Ovary (tissue), 9 donors: ENCODE results near the gene ANKS1B. TPM values are rescaled to one million over a fixed set of nuclear protein-coding genes. Genes with fewer than 3 reads are reported as not detected.

Source experiments
- DNase-seq, 5 donors: peaks; one replicate each; pipeline ENCODE4 v3.0.0-alpha.2; 2019 to 2020
- H3K27ac ChIP-seq, 2 donors: fragments of 200-600 bp; one replicate each; pipeline versions ENCODE4 v1.5.1 to v1.8.0; 2019 to 2022
- H3K27me3 ChIP-seq: fragments of 200-600 bp; one replicate; pipeline ENCODE4 v1.8.0; 2022
- H3K36me3 ChIP-seq: fragments of 200-600 bp; sonication (generic); one replicate; pipeline ENCODE4 v1.5.1; 2019
- H3K4me1 ChIP-seq: one replicate; pipeline ENCODE4 v1.8.1; 2013; ENCODE audit warnings: mild to moderate bottlenecking, moderate library complexity; ENCODE audit not compliant: insufficient read depth
- H3K4me3 ChIP-seq: fragments of 200-600 bp; sonication (generic); one replicate; pipeline ENCODE4 v1.5.1; 2017
- H3K9me3 ChIP-seq, 2 donors: fragments of 200-600 bp in 1 of 2; sonication (generic) in 1 of 2; one replicate each; pipeline versions ENCODE4 v1.5.1 to v1.8.1; 2013 to 2019; ENCODE audit warnings: mild to moderate bottlenecking in 1 of 2, moderate library complexity in 1 of 2
- CTCF ChIP-seq, 3 donors: fragments of 450-650 bp in 2 of 3; fragments of 200-600 bp in 1 of 3; IDR thresholded peaks; one replicate each; pipeline versions ENCODE4 v1.5.1 to v1.8.0; 2016 to 2022; ENCODE audit warnings: antibody characterized with exemption in 3 of 3, mild to moderate bottlenecking in 1 of 3
- EP300 ChIP-seq: sonication (generic); formaldehyde crosslinking; IDR thresholded peaks from one replicate; pipeline ENCODE4 v1.6.1; 2017; ENCODE audit warnings: antibody characterized with exemption
- POLR2A ChIP-seq: fragments of 450-650 bp; IDR thresholded peaks from one replicate; pipeline ENCODE4 v1.6.1; 2017; ENCODE audit warnings: antibody characterized with exemption, mild to moderate bottlenecking, moderate library complexity
- WGBS, 3 donors: extraction: QIAGEN DNeasy Blood & Tissue Kit in 1 of 3; methylation state at CpG; one replicate each; pipeline versions ENCODE4 v1.1.5 to v1.1.7; 2013 to 2017; 5-methylcytosine and 5-hydroxymethylcytosine counted together
- intact Hi-C, 4 donors: fragments of 100-400 bp; cut with DNase I; formaldehyde crosslinking; loops; one replicate each; pipeline versions ENCODE4 v1.11.0 to v1.15.1; 2022 to 2023
- polyA plus RNA-seq, 2 donors: library from polyadenylated mRNA; stranded (reverse); fragments of 200-250 nt in 1 of 2; fragments of 350-450 nt in 1 of 2; fragmentation: Illumina TruSeq in 1 of 2; extraction: RNeasy Lipid Tissue Mini Kit (QIAGEN cat#74804) in 1 of 2; gene quantifications; one replicate each; pipeline ENCODE4 v1.2.3, GENCODE V29; 2013 to 2014
- total RNA-seq, 7 donors: library from RNA; depleted of rRNA in 2 of 7; stranded (reverse); fragments of >200 nt in 2 of 7; fragmentation: NEBNext Ultra II Directional in 3 of 7; extraction: Animal tissue kit (Norgen Biotek cat#: 25700) in 3 of 7; gene quantifications; one replicate each; pipeline versions ENCODE4 v1.1.0 to v1.2.4, GENCODE V29; 2016 to 2023
- donor health status: DM: no; HTN: no; CAD: no; lungs with moderate emphysema.
- donor health status: DM: no; HTN: no; CAD: no.
- donor health status: Bipolar disorder and iron deficiency.
- donor health status: DM: yes; HTN: yes; CAD: no.
- donor health status: DM: no; HTN: no; CAD: no.
- donor health status: DM: yes; HTN: yes; CAD: no.

The ANKS1B gene
- total and polyA plus RNA-seq, 9 donors, result 0.80 to 34.9 (median 7.7) TPM

GRCh38 chr12:98909746-98910145 is 1075.0 kb downstream of the ANKS1B start:
- H3K27me3 ChIP-seq, result no peaks in the 10 kb centered on the region
- intact Hi-C loops, result no loop called here
- H3K36me3 ChIP-seq, result no peaks in the 10 kb centered on the region
- no peak for TF ChIP-seq POLR2A
- no peak for TF ChIP-seq EP300
- TF ChIP-seq CTCF (IDR thresholded peaks at IDR 0.05), result no peak
- no peaks in the 10 kb centered on the region for H3K4me1 ChIP-seq
- H3K27ac ChIP-seq, result no peak overlapping the region
- H3K4me3 ChIP-seq, result no peak overlapping the region
- no peak for DNase-seq
- peaks cover 0 to 3% of the 10 kb centered on the region in 2 donors for H3K9me3 ChIP-seq
- WGBS, 3 donors, result 44 to 56% (median 46%) methylated on average over 2 of the region's 2 CpGs

GRCh38 chr12:98908866-98909265 is 1075.9 kb downstream of the ANKS1B start:
- Histone ChIP-seq H3K27me3 (no peaks in the 10 kb centered on the region), H3K27ac (no peak overlapping the region), H3K4me3 (no peak overlapping the region), H3K36me3 (no peaks in the 10 kb centered on the region), H3K4me1 (no peaks in the 10 kb centered on the region), H3K9me3 (peaks cover 0 to 3% of the 10 kb centered on the region in 2 donors)
- DNase-seq, result no peak
- intact Hi-C loops, result no loop called here
- WGBS, 3 donors, result 73 to 77% (median 77%) methylated on average over 6 of the region's 6 CpGs
- TF ChIP-seq CTCF (IDR thresholded peaks at IDR 0.05), result no peak
- no peak for TF ChIP-seq POLR2A
- TF ChIP-seq EP300, result no peak

GRCh38 chr12:98903875-98904274 is 1080.9 kb downstream of the ANKS1B start:
- no peak overlapping the region for H3K27ac ChIP-seq
- H3K36me3 ChIP-seq, result no peaks in the 10 kb centered on the region
- no peaks in the 10 kb centered on the region for H3K4me1 ChIP-seq
- intact Hi-C loops, result no loop called here
- TF ChIP-seq EP300 (no peak), CTCF (IDR thresholded peaks at IDR 0.05) (no peak), POLR2A (no peak)
- H3K9me3 ChIP-seq, result peaks cover 0 to 3% of the 10 kb centered on the region in 2 donors
- H3K4me3 ChIP-seq, result no peak overlapping the region
- H3K27me3 ChIP-seq, result no peaks in the 10 kb centered on the region
- DNase-seq, result no peak

GRCh38 chr12:98901189-98901588 is 1083.5 kb downstream of the ANKS1B start:
- no peaks in the 10 kb centered on the region for H3K4me1 ChIP-seq
- no peaks in the 10 kb centered on the region for H3K27me3 ChIP-seq
- no peak for DNase-seq
- no peaks in the 10 kb centered on the region for H3K36me3 ChIP-seq
- H3K9me3 ChIP-seq, result peaks cover 0 to 3% of the 10 kb centered on the region in 2 donors
- no peak overlapping the region for H3K4me3 ChIP-seq
- WGBS, 3 donors, result 1 to 12% (median 6%) methylated on average over 2 of the region's 2 CpGs
- H3K27ac ChIP-seq, result no peak overlapping the region
- TF ChIP-seq EP300 (no peak), POLR2A (no peak), CTCF (IDR thresholded peaks at IDR 0.05) (no peak)
- intact Hi-C loops, result no loop called here

GRCh38 chr12:98896938-98897337 is 1087.8 kb downstream of the ANKS1B start:
- TF ChIP-seq EP300 (no peak), POLR2A (no peak), CTCF (IDR thresholded peaks at IDR 0.05) (no peak)
- no peak for DNase-seq
- Histone ChIP-seq H3K4me1 (peaks cover 6% of the 10 kb centered on the region), H3K9me3 (no peaks in the 10 kb centered on the region), H3K4me3 (no peak overlapping the region), H3K27me3 (no peaks in the 10 kb centered on the region), H3K36me3 (no peaks in the 10 kb centered on the region), H3K27ac (no peak overlapping the region)
- intact Hi-C loops, result loop anchor here in 2 of 4 donors (10.0 kb wide), 2 partner anchors 72 to 152 kb away; no protein-coding TSS in a partner anchor
- 3 to 5% (median 4%) methylated on average over 3 of the region's 3 CpGs for WGBS, 3 donors
